GM12865 (cell line): ENCODE results near the gene ERG.

ENCODE experiments used
- DNase-seq: peaks from one replicate; pipeline ENCODE4 v3.0.0; 2010; ENCODE audit warnings: low read depth
- H3K4me3 ChIP-seq: 2 replicates; pipeline ENCODE4 v1.5.1; 2011; ENCODE audit warnings: mild to moderate bottlenecking, low read depth, low read length, control low read depth
- CTCF ChIP-seq: IDR thresholded peaks from 2 replicates; pipeline ENCODE4 v1.5.1; 2011; ENCODE audit warnings: low read length, control low read depth, low read depth, inconsistent platforms; ENCODE audit not compliant: insufficient read depth; ENCODE audit errors: missing control alignments

Gene ERG

GRCh38 chr21:38430401-38430984 lies 67.8 kb downstream of the ERG start:
- DNase-seq: no peak
- no peak for TF ChIP-seq CTCF
- H3K4me3 ChIP-seq: no peak overlapping the region

DNA sequence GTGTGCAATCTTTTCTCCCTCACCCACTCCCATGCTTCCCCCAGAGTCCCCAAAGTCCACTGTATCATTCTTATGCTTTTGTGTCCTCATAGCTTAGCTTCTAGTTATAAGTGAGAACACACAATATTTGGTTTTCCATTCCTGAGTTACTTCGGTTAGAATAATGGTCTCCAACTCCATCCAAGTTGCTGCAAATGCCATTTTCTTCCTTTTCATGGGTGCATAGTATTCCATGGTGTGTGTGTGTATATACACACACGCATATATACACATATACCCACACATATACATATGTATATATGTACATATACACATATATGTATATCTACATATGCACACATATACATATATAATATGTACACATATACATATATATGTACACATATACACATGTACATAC lies 69.3 kb downstream of the ERG start:
- DNase-seq: no peak
- no peak overlapping the region for H3K4me3 ChIP-seq
- no peak for TF ChIP-seq CTCF

GRCh38 chr21:38428211-38428610 lies 70.1 kb downstream of the ERG start:
- no peak overlapping the region for H3K4me3 ChIP-seq
- DNase-seq: no peak
- TF ChIP-seq CTCF: no peak

GRCh38 chr21:38424305-38425019 lies 73.8 kb downstream of the ERG start:
- no peak for DNase-seq
- no peak for TF ChIP-seq CTCF
- H3K4me3 ChIP-seq: no peak overlapping the region

DNA sequence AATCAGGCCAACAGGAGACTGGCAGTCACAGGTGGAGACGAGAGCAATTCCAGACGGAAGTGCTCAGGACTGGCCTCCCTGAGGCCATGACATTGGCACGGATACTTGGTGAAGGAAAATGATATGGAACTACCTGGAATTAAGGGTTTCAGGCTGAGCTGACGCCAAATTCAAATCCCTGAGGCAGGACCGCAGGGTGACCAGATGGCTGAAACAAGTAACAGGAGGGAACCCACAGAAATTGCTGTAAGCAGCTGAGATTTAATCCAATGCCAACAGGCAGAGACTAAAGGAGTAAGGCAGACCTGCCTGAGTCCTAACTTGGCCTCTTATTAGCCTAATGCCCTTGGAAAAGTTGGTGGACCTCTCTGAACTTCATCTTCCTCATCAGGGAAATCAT lies 76.2 kb downstream of the ERG start:
- DNase-seq: no peak
- no peak overlapping the region for H3K4me3 ChIP-seq
- TF ChIP-seq CTCF: no peak

GRCh38 chr21:38420140-38420539 lies 78.1 kb downstream of the ERG start:
- no peak for TF ChIP-seq CTCF
- DNase-seq: no peak

DNA sequence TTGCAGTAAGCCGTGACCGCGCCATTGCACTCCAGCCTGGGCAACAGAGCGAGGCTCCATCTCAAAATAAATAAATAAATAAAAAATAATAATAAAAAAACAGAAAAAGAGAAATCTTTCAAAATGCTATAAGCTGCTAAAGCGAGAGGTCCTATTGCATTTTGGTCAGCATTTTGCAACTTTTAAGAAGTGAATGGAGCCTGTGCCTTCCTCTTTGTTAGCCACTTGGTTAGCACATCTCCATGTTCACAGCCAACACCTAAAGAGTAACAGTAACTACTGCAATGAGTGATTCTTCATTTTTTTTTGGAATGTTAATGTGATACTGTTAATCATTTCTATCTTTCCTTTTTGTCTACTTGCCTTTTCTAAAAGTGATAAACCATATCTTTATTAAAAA lies 80.6 kb downstream of the ERG start:
- no peak for DNase-seq
- TF ChIP-seq CTCF: no peak
- H3K4me3 ChIP-seq: no peak overlapping the region

More at GRCh38 chr21:38420140-38420539, 78.1 kb downstream of the ERG start:
- H3K4me3 ChIP-seq: no peak overlapping the region
